ENCODE data around the gene ALOX5.

DNA sequence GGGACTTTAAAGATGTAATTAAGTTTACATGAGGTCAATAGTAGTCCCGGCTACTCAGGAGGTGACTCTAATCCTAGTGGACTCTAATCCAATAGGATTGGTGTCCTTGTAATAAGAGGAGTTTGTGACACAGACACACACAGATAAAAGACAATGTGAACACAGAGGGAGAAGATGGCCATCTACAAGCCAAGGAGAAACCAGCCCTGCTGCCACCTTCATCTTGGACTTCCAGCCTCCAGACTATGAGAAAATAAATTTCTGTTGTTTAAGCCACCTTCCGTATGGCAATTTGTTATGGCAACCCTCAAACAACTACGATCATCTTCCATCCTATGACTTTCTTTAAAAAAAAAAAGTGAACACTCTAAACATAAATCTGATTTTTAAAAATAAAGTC, 116.3 kb downstream of the ALOX5 start:
- TF ChIP-seq CTCF (IDR thresholded peaks at IDR 0.05) (no peak), POLR2AphosphoS5 (IDR thresholded peaks at IDR 0.05) (no peak), POLR2A (IDR thresholded peaks at IDR 0.05) (no peak)
